A549 (cell line): ENCODE data around the gene SLC25A39. TPM values are rescaled to one million over a fixed set of nuclear protein-coding genes. Genes with fewer than 3 reads are reported as not detected.

ENCODE experiments used
- ATAC-seq, 2 experiments: fragments of 200-7000 bp in 1 of 2; fragments of >200 bp in 1 of 2; cut with Nextera tagmentation in 1 of 2; cut with Tn5 transposase in 1 of 2; 3 replicates each; pipeline versions ENCODE4 v1.8.0 to v1.9.1; 2018 to 2020; ENCODE audit warnings: mild to moderate bottlenecking in 1 of 2, moderate library complexity in 1 of 2
- CTCF ChIA-PET: fragments of 300-600 bp; sonication (Branson Sonifier 250); formaldehyde crosslinking; extraction: SDS; loops from one replicate; lab custom pipeline; 2021; ENCODE audit warnings: antibody characterized with exemption, inconsistent platforms; lab: Yijun Ruan, JAX
- POLR2A ChIA-PET: fragments of 350-600 bp; formaldehyde crosslinking; extraction: SDS; loops from one replicate; lab custom pipeline; 2021; ENCODE audit warnings: antibody characterized with exemption, inconsistent platforms; lab: Yijun Ruan, JAX
- DNase-seq, 2 experiments: peaks; one replicate each; pipeline versions ENCODE4 v3.0.0 to v3.0.0-alpha.2; 2011 to 2016; ENCODE audit warnings: low read depth in 1 of 2, low spot score in 1 of 2
- FAIRE-seq: peaks from 2 replicates; lab custom pipeline; 2011; peaks lifted over from hg19 to GRCh38; lab: Jason Lieb, UNC
- H3K27ac ChIP-seq, 2 experiments: fragments of >200 bp; sonication (Bioruptor Twin); formaldehyde crosslinking; 3 replicates each; pipeline ENCODE4 v1.5.1; 2016 to 2017
- H3K4me1 ChIP-seq: fragments of >200 bp; sonication (Bioruptor Twin); formaldehyde crosslinking; 3 replicates; pipeline ENCODE4 v1.6.1; 2016
- H3K4me2 ChIP-seq: fragments of >200 bp; sonication (Bioruptor Twin); formaldehyde crosslinking; 3 replicates; pipeline ENCODE4 v1.6.1; 2016
- H3K4me3 ChIP-seq: fragments of >200 bp; sonication (Bioruptor Twin); formaldehyde crosslinking; 3 replicates; pipeline ENCODE4 v1.5.1; 2016
- H3K9me3 ChIP-seq: fragments of >200 bp; sonication (Bioruptor Twin); formaldehyde crosslinking; 3 replicates; pipeline ENCODE4 v1.6.1; 2016
- BCL3 ChIP-seq: fragments of >200 bp; sonication (Bioruptor Twin); formaldehyde crosslinking; IDR thresholded peaks from 3 replicates; pipeline ENCODE4 v1.6.1; 2016
- CTCF ChIP-seq: fragments of >200 bp; sonication (Bioruptor Twin); formaldehyde crosslinking; IDR thresholded peaks from 3 replicates; pipeline ENCODE4 v1.5.1; 2016
- EHF ChIP-seq: fragments of 250-450 bp; sonication (Bioruptor Pico); IDR thresholded peaks from 2 replicates; pipeline ENCODE4 v1.5.0; 2020; ENCODE audit warnings: mild to moderate bottlenecking
- EP300 ChIP-seq, 2 experiments: fragments of >200 bp; sonication (Bioruptor Twin); formaldehyde crosslinking; IDR thresholded peaks; 2 replicates in 1 of 2; 3 replicates in 1 of 2; pipeline ENCODE4 v1.6.1; 2016 to 2017
- FOSL2 ChIP-seq, 2 experiments: fragments of 450-650 bp in 1 of 2; fragments of >200 bp in 1 of 2; sonication (Bioruptor Twin) in 1 of 2; formaldehyde crosslinking; IDR thresholded peaks; 2 replicates each; pipeline versions ENCODE4 v1.5.0 to v1.6.1; 2016 to 2020; ENCODE audit warnings: mild to moderate bottlenecking in 1 of 2, moderate library complexity in 1 of 2
- HMGXB4 ChIP-seq: fragments of 250-450 bp; sonication (Bioruptor Pico); IDR thresholded peaks from 2 replicates; pipeline ENCODE4 v1.5.0; 2021; ENCODE audit warnings: mild to moderate bottlenecking, moderate library complexity, borderline replicate concordance
- JUN ChIP-seq, 2 experiments: fragments of >200 bp; sonication (Bioruptor Twin); formaldehyde crosslinking; IDR thresholded peaks; 2 replicates in 1 of 2; 3 replicates in 1 of 2; pipeline ENCODE4 v1.6.1; 2016 to 2017
- MAFK ChIP-seq: fragments of 450-650 bp; IDR thresholded peaks from 2 replicates; pipeline ENCODE4 v1.6.1; 2014; ENCODE audit not compliant: partially characterized antibody
- MAX ChIP-seq: IDR thresholded peaks from 2 replicates; pipeline ENCODE4 v1.6.1; 2012
- MAZ ChIP-seq: fragments of 150-350 bp; IDR thresholded peaks from 2 replicates; pipeline ENCODE4 v1.6.1; 2014; ENCODE audit warnings: antibody characterized with exemption, low read depth, low read length, borderline replicate concordance
- NFE2L2 ChIP-seq: fragments of 150-350 bp; conservative IDR thresholded peaks from 2 replicates; pipeline ENCODE4 v1.6.1; 2014; ENCODE audit warnings: low read length
- NPAS2 ChIP-seq: fragments of 250-450 bp; sonication (Bioruptor Pico); IDR thresholded peaks from 2 replicates; pipeline ENCODE4 v1.8.0; 2022; ENCODE audit warnings: mild to moderate bottlenecking, moderate library complexity, borderline replicate concordance
- POLR2A ChIP-seq: IDR thresholded peaks from 2 replicates; pipeline ENCODE4 v1.6.1; 2012; ENCODE audit warnings: mild to moderate bottlenecking, low read length
- REST ChIP-seq: fragments of 200-600 bp; sonication (generic); IDR thresholded peaks from 2 replicates; pipeline ENCODE4 v1.6.1; 2016; ENCODE audit warnings: antibody characterized with exemption, mild to moderate bottlenecking, moderate library complexity
- RFX5 ChIP-seq: fragments of 450-650 bp; IDR thresholded peaks from 2 replicates; pipeline ENCODE4 v1.7.1; 2014; ENCODE audit warnings: antibody characterized with exemption, mild to moderate bottlenecking, moderate library complexity
- USF2 ChIP-seq: fragments of 450-650 bp; IDR thresholded peaks from 2 replicates; pipeline ENCODE4 v1.6.1; 2014; ENCODE audit warnings: antibody characterized with exemption
- ZFP36 ChIP-seq: fragments of 450-650 bp; IDR thresholded peaks from 2 replicates; pipeline ENCODE4 v1.6.1; 2014; ENCODE audit warnings: borderline replicate concordance; ENCODE audit not compliant: partially characterized antibody
- ZNF302 ChIP-seq: fragments of 250-450 bp; sonication (Bioruptor Pico); IDR thresholded peaks from 2 replicates; pipeline ENCODE4 v1.9.0; 2021; ENCODE audit warnings: inconsistent platforms, mild to moderate bottlenecking, moderate library complexity
- ZSCAN20 ChIP-seq: fragments of 250-450 bp; sonication (Bioruptor Pico); IDR thresholded peaks from 2 replicates; pipeline ENCODE4 v1.8.0; 2022; ENCODE audit warnings: mild to moderate bottlenecking, moderate library complexity
- WGBS: methylation state at CpG from one replicate; pipeline ENCODE4 v1.1.6; 2017; ENCODE audit errors: missing lambda C conversion rate; 5-methylcytosine and 5-hydroxymethylcytosine counted together
- polyA plus RNA-seq, 4 experiments: library from polyadenylated mRNA; depleted of rRNA in 3 of 4; stranded (reverse); fragments of >200 nt; fragmentation: RNase III in 1 of 4; extraction: RNeasy Plus Mini Kit Qiagen cat#74134 plus additional on column Dnase treatment in 1 of 4; gene quantifications; 2 replicates in 3 of 4; 3 replicates in 1 of 4; pipeline ENCODE4 v1.2.3, GENCODE V29; 2011 to 2017

The SLC25A39 gene
- polyA plus RNA-seq, 2 of the 4 experiments (the other 2 are of a cell fraction), result 80.9 to 154 TPM

- POLR2A ChIA-PET, result interaction anchor here (0.5 to 1.1 kb wide), 3 partner anchors 9 to 100 kb away, joined by 3 to 4 read pairs (median 4); no protein-coding TSS in a partner anchor
- Histone ChIP-seq H3K4me3 (no peak overlapping the region), H3K4me2 (no peak overlapping the region), H3K27ac (no peak overlapping the region), H3K4me1 (peaks cover 7% of the 10 kb centered on the region; the same call in 2 of the 3 replicates), H3K9me3 (no peaks in the 10 kb centered on the region)
- TF ChIP-seq JUN (IDR thresholded peaks at IDR 0.05) (peak in 1 of 2 experiments; percentile 14; a peak in 2 of 5 replicates), ZFP36 (no peak)
- ATAC-seq (no peak), DNase-seq (no peak), FAIRE-seq (no peak)
- WGBS, result 92% methylated on average over 14 of the region's 15 CpGs
- CTCF ChIA-PET, result interaction anchor here (1.5 to 14.1 kb wide), 11 partner anchors 8 to 108 kb away, joined by 4 to 159 read pairs (median 6); partner anchors contain the start of genes FAM171A2, GRN and RUNDC3A
These were observed 6.3 kb downstream of the SLC25A39 start for GRCh38 chr17:44318077-44318892.

- no peaks in the 10 kb centered on the region for H3K9me3 ChIP-seq
- FAIRE-seq, result no peak
- ChIA-PET CTCF (interaction anchor here (0.6 to 14.1 kb wide), 11 partner anchors 7 to 599 kb away, joined by 3 to 159 read pairs (median 6); partner anchors contain the start of genes GRN and RUNDC3A), POLR2A (interaction anchor here (0.5 to 1.1 kb wide), 4 partner anchors 9 to 99 kb away, joined by 3 to 4 read pairs (median 4); no protein-coding TSS in a partner anchor)
- H3K4me2 ChIP-seq, result no peak overlapping the region
- WGBS, result 71% methylated on average over 6 of the region's 6 CpGs
- no peak overlapping the region for H3K27ac ChIP-seq
- no peak for DNase-seq
- no peak for TF ChIP-seq NPAS2 (CRISPR knock-in tag)
- no peak for TF ChIP-seq NFE2L2
- no peak for TF ChIP-seq ZSCAN20
- no peak for TF ChIP-seq FOSL2 (IDR thresholded peaks at IDR 0.05)
- no peak for TF ChIP-seq FOSL2 (CRISPR knock-in tag; IDR thresholded peaks at IDR 0.05)
- no peak for TF ChIP-seq MAX
- TF ChIP-seq BCL3, result no peak
- TF ChIP-seq CTCF, result no peak
- TF ChIP-seq MAFK, result no peak
- no peak for TF ChIP-seq USF2
- no peak for TF ChIP-seq EP300 (IDR thresholded peaks at IDR 0.05)
- TF ChIP-seq POLR2A, result no peak
- no peak for TF ChIP-seq ZNF302
- TF ChIP-seq MAZ, result no peak
- no peak for TF ChIP-seq HMGXB4
- TF ChIP-seq EHF, result no peak
- no peak for TF ChIP-seq RFX5
- no peak for TF ChIP-seq REST
- H3K4me3 ChIP-seq, result no peak overlapping the region
- H3K4me1 ChIP-seq, result peaks cover 4% of the 10 kb centered on the region; the same call in 1 of the 3 replicates
- ATAC-seq, result no peak
These were observed 7.1 kb downstream of the SLC25A39 start for GRCh38 chr17:44317545-44317944.
